Liver (tissue), 9 donors: ENCODE data around the gene WDHD1. TPM values are rescaled to one million over a fixed set of nuclear protein-coding genes. Genes with fewer than 3 reads are reported as not detected.

ENCODE experiments used
- DNase-seq: peaks from one replicate; pipeline ENCODE4 v3.0.0-alpha.2; 2017; ENCODE audit warnings: low spot score
- H3K27ac ChIP-seq, 2 donors: one replicate each; pipeline ENCODE4 v1.7.0; 2013; ENCODE audit warnings: inconsistent platforms in 2 of 2, low read length in 2 of 2, control low read depth in 1 of 2, low read depth in 1 of 2, mild to moderate bottlenecking in 1 of 2
- H3K27me3 ChIP-seq, 4 donors: one replicate each; pipeline versions ENCODE4 v1.6.1 to v1.7.0; 2013; ENCODE audit warnings: low read length in 3 of 4, inconsistent platforms in 1 of 4, mild to moderate bottlenecking in 1 of 4, moderate library complexity in 1 of 4; ENCODE audit not compliant: control insufficient read depth in 4 of 4, insufficient read depth in 4 of 4
- H3K36me3 ChIP-seq, 4 donors: one replicate each; pipeline versions ENCODE4 v1.6.1 to v1.7.0; 2013; ENCODE audit warnings: low read length in 3 of 4, mild to moderate bottlenecking in 3 of 4, low read depth in 1 of 4, moderate library complexity in 1 of 4; ENCODE audit not compliant: control insufficient read depth in 4 of 4, insufficient read depth in 3 of 4
- H3K4me1 ChIP-seq, 4 donors: one replicate each; pipeline versions ENCODE4 v1.6.1 to v1.7.0; 2013; ENCODE audit warnings: low read length in 3 of 4, mild to moderate bottlenecking in 3 of 4, moderate library complexity in 1 of 4; ENCODE audit not compliant: control insufficient read depth in 4 of 4, insufficient read depth in 4 of 4
- H3K4me3 ChIP-seq, 3 donors: one replicate each; pipeline versions ENCODE4 v1.6.1 to v1.7.0; 2013; ENCODE audit warnings: low read length in 3 of 3, control low read depth in 1 of 3, low read depth in 1 of 3, mild to moderate bottlenecking in 1 of 3
- H3K9ac ChIP-seq, 2 donors: one replicate each; pipeline ENCODE4 v1.7.0; 2013; ENCODE audit warnings: low read length in 2 of 2, mild to moderate bottlenecking in 2 of 2, moderate library complexity in 2 of 2, control low read depth in 1 of 2, low read depth in 1 of 2
- H3K9me3 ChIP-seq, 4 donors: one replicate each; pipeline versions ENCODE4 v1.6.1 to v1.7.0; 2013; ENCODE audit warnings: low read length in 3 of 4; ENCODE audit not compliant: control insufficient read depth in 4 of 4
- EGR1 ChIP-seq, 2 donors: IDR thresholded peaks; 2 replicates each; pipeline ENCODE4 v1.6.1; 2016 to 2018; ENCODE audit warnings: antibody characterized with exemption in 2 of 2, low read depth in 2 of 2
- FOXA1 ChIP-seq: IDR thresholded peaks from 2 replicates; pipeline ENCODE4 v1.6.1; 2016; ENCODE audit warnings: antibody characterized with exemption
- FOXA2 ChIP-seq: IDR thresholded peaks from 2 replicates; pipeline ENCODE4 v1.6.1; 2016; ENCODE audit warnings: antibody characterized with exemption
- GABPA ChIP-seq, 2 donors: IDR thresholded peaks in 1 of 2; conservative IDR thresholded peaks in 1 of 2; 2 replicates each; pipeline ENCODE4 v1.6.1; 2016; ENCODE audit warnings: antibody characterized with exemption in 2 of 2, mild to moderate bottlenecking in 1 of 2, moderate library complexity in 1 of 2
- HNF4A ChIP-seq, 2 donors: conservative IDR thresholded peaks; 2 replicates each; pipeline ENCODE4 v1.6.1; 2016; ENCODE audit warnings: antibody characterized with exemption in 2 of 2, mild to moderate bottlenecking in 2 of 2
- HNF4G ChIP-seq: IDR thresholded peaks from 2 replicates; pipeline ENCODE4 v1.6.1; 2016; ENCODE audit warnings: antibody characterized with exemption
- JUND ChIP-seq, 2 donors: IDR thresholded peaks; 2 replicates each; pipeline ENCODE4 v1.6.1; 2016; ENCODE audit warnings: antibody characterized with exemption in 2 of 2
- MAX ChIP-seq: IDR thresholded peaks from 2 replicates; pipeline ENCODE4 v1.6.1; 2016; ENCODE audit warnings: antibody characterized with exemption
- NR2F2 ChIP-seq: IDR thresholded peaks from 2 replicates; pipeline ENCODE4 v1.6.1; 2016; ENCODE audit warnings: antibody characterized with exemption
- RAD21 ChIP-seq, 2 donors: IDR thresholded peaks; 2 replicates each; pipeline ENCODE4 v1.6.1; 2016; ENCODE audit warnings: antibody characterized with exemption in 2 of 2, mild to moderate bottlenecking in 2 of 2
- REST ChIP-seq: IDR thresholded peaks from 2 replicates; pipeline ENCODE4 v1.6.1; 2016; ENCODE audit warnings: antibody characterized with exemption, mild to moderate bottlenecking
- RXRA ChIP-seq, 2 donors: IDR thresholded peaks; 2 replicates each; pipeline ENCODE4 v1.6.1; 2017 to 2018; ENCODE audit warnings: antibody characterized with exemption in 2 of 2, mild to moderate bottlenecking in 1 of 2
- SP1 ChIP-seq: IDR thresholded peaks from 2 replicates; pipeline ENCODE4 v1.6.1; 2018; ENCODE audit warnings: antibody characterized with exemption, mild to moderate bottlenecking
- TAF1 ChIP-seq: conservative IDR thresholded peaks from 2 replicates; pipeline ENCODE4 v1.6.1; 2016; ENCODE audit warnings: antibody characterized with exemption, mild to moderate bottlenecking
- YY1 ChIP-seq: IDR thresholded peaks from 2 replicates; pipeline ENCODE4 v1.6.1; 2016; ENCODE audit warnings: antibody characterized with exemption, mild to moderate bottlenecking
- WGBS: extraction: QIAGEN DNeasy Blood & Tissue Kit; methylation state at CpG from one replicate; pipeline ENCODE4 v1.1.7; 2013; 5-methylcytosine and 5-hydroxymethylcytosine counted together
- polyA plus RNA-seq, 2 donors: library from polyadenylated mRNA; stranded (reverse) in 1 of 2; unstranded in 1 of 2; fragments of 200-250 nt in 1 of 2; fragments of >200 nt in 1 of 2; fragmentation: Nextera tagmentation in 1 of 2; extraction: Ambion mirVana in 1 of 2; gene quantifications; one replicate each; pipeline versions ENCODE4 v1.2.1 to v1.2.3, GENCODE V29; 2013 to 2015
- total RNA-seq, 2 donors: library from RNA; depleted of rRNA; stranded (reverse); fragments of >200 nt; gene quantifications; one replicate each; pipeline ENCODE4 v1.2.3, GENCODE V29; 2014
- TF ChIP-seq, protein P1 (sequence below): fragments of 150-350 bp; IDR thresholded peaks from 2 replicates; pipeline ENCODE4 v1.5.1; 2017; ENCODE audit warnings: improper control_type of control experiment, low read depth, low read length; ENCODE audit not compliant: missing input control
- TF ChIP-seq, protein P2 (sequence below): IDR thresholded peaks from 2 replicates; pipeline ENCODE4 v1.6.1; 2016; ENCODE audit warnings: antibody characterized with exemption
- TF ChIP-seq, protein P3 (sequence below): IDR thresholded peaks from 2 replicates; pipeline ENCODE4 v1.6.1; 2016; ENCODE audit warnings: antibody characterized with exemption
- donor health status: healthy.
- donor health status: healthy.
- donor health status: healthy.
- donor health status: healthy.
- donor health status: healthy.

Gene WDHD1
- total and polyA plus RNA-seq, 4 donors = 0.18 to 14.1 (median 0.42) TPM

DNA sequence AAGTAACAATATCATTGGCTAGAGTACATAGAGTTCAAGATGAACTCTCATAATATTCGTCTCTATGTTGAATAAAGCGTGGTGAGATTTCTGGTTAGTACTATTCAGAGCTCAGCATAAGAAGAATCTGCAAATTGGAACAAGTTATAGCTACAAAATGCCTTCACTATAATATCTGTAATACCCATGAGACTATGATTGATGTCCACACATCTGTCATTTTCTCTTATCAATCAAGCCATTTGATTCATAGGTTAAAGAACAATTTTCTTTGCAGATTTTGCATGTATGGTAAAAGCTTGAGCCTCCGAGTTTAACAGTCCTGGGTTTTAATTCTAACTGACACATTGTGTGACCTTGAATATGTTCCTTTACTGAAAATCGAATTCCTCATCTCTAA, 1.6 kb upstream of the WDHD1 start:
- no peak overlapping the region for H3K9ac ChIP-seq
- peaks cover 0 to 19% (median 16%) of the 10 kb centered on the region in 4 donors for H3K4me1 ChIP-seq

More for the DNA sequence above, 1.6 kb upstream of the WDHD1 start:
- no peak overlapping the region for H3K27ac ChIP-seq
- DNase-seq = no peak
- H3K4me3 ChIP-seq = no peak overlapping the region
- no peaks in the 10 kb centered on the region for H3K9me3 ChIP-seq
- 81% methylated on average over 4 of the region's 4 CpGs for WGBS
- TF ChIP-seq, protein P1, sequence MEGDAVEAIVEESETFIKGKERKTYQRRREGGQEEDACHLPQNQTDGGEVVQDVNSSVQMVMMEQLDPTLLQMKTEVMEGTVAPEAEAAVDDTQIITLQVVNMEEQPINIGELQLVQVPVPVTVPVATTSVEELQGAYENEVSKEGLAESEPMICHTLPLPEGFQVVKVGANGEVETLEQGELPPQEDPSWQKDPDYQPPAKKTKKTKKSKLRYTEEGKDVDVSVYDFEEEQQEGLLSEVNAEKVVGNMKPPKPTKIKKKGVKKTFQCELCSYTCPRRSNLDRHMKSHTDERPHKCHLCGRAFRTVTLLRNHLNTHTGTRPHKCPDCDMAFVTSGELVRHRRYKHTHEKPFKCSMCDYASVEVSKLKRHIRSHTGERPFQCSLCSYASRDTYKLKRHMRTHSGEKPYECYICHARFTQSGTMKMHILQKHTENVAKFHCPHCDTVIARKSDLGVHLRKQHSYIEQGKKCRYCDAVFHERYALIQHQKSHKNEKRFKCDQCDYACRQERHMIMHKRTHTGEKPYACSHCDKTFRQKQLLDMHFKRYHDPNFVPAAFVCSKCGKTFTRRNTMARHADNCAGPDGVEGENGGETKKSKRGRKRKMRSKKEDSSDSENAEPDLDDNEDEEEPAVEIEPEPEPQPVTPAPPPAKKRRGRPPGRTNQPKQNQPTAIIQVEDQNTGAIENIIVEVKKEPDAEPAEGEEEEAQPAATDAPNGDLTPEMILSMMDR = no peak
- TF ChIP-seq RAD21 (IDR thresholded peaks at IDR 0.05) (no peak), MAX (no peak), FOXA1 (no peak), NR2F2 (no peak), SP1 (no peak), HNF4A (conservative IDR thresholded peaks at IDR 0.05) (no peak), RXRA (IDR thresholded peaks at IDR 0.05) (no peak), FOXA2 (no peak), TAF1 (no peak), REST (no peak), GABPA (IDR thresholded peaks at IDR 0.05 in 1 of 2, conservative IDR thresholded peaks at IDR 0.05 in 1 of 2) (no peak), YY1 (no peak), JUND (IDR thresholded peaks at IDR 0.05) (no peak), EGR1 (IDR thresholded peaks at IDR 0.05; ENCODE audit: low read depth in 2 of 2) (no peak), HNF4G (no peak)
- TF ChIP-seq, protein P2, sequence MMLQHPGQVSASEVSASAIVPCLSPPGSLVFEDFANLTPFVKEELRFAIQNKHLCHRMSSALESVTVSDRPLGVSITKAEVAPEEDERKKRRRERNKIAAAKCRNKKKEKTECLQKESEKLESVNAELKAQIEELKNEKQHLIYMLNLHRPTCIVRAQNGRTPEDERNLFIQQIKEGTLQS = no peak
- TF ChIP-seq, protein P3, sequence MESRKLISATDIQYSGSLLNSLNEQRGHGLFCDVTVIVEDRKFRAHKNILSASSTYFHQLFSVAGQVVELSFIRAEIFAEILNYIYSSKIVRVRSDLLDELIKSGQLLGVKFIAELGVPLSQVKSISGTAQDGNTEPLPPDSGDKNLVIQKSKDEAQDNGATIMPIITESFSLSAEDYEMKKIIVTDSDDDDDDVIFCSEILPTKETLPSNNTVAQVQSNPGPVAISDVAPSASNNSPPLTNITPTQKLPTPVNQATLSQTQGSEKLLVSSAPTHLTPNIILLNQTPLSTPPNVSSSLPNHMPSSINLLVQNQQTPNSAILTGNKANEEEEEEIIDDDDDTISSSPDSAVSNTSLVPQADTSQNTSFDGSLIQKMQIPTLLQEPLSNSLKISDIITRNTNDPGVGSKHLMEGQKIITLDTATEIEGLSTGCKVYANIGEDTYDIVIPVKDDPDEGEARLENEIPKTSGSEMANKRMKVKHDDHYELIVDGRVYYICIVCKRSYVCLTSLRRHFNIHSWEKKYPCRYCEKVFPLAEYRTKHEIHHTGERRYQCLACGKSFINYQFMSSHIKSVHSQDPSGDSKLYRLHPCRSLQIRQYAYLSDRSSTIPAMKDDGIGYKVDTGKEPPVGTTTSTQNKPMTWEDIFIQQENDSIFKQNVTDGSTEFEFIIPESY = no peak
- no peaks in the 10 kb centered on the region for H3K27me3 ChIP-seq
- H3K36me3 ChIP-seq = no peaks in the 10 kb centered on the region
